ENCODE data around the gene SFXN5. TPM values are rescaled to one million over a fixed set of nuclear protein-coding genes. Genes with fewer than 3 reads are reported as not detected.

The SFXN5 gene
- total and polyA plus RNA-seq, 7 donors = 5.1 to 17.1 (median 12.2) TPM

DNA sequence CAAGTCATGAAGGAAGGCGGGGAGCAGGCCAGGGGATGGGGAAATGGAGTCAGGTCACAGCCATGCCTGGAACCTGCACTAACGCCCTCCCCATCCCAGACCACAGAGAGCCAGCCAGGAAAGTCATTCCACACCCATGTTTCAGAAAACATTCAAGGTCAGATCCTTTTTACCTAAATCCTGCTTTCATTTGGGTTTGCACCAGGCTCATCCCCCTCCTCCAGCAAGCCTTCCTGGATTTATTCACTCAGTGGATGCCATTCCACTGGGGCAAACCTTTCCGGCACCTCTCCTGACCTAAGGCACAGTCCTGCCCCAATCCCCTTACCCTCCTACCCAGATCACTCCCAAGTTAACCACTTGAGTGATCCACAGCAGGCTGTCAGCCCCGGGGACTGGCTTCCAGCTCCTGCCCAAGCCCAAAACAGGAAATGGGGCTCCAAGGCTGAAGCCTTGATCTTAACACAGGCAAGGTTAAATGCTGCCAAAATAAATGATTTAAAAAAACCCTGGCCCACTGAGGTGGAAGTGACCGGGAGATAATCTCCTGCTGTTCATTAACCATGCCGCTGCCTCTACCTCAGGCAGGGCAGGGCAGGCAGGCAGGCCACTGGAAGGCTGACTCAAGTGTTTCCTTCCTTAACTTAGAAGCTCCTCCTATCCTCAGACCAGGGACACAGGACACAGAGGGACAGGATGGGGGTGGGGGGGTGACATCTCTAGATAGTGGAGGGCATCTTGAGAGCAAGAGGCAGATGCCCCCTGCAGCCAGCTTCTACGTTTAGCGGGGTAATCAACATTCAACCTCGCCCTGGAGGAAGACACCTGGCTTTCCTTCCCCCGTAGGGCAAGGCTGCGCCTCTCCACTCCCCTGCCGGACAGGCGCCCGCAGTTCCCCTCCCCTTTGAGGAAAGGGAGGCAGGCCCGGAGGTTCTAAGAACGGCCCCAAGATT is 39.8 kb upstream of the SFXN5 start:
- ATAC-seq (peak in 3 of 4 donors; percentile 33 to 38 (median 38)), DNase-seq (peak in 1 of 2 donors; percentile 34)
- Histone ChIP-seq H3K4me1 (peaks cover 36% of the 10 kb centered on the region), H3K27me3 (ENCODE audit: insufficient read depth in 3 of 3, low read length in 2 of 3) (no peaks in the 10 kb centered on the region), H3K36me3 (ENCODE audit: insufficient read depth in 1 of 2, low read depth in 1 of 2) (no peaks in the 10 kb centered on the region), H3K9me3 (no peaks in the 10 kb centered on the region), H3K27ac (peak overlapping the region; percentile 74), H3K4me3 (peak overlapping the region; percentile 97)
- intact Hi-C loops (cut with DNase I) = loop anchor here in 1 of 2 donors (5.0 kb wide), 1 partner anchor 34 kb away; no protein-coding TSS in a partner anchor
- WGBS, 3 donors = 32 to 39% (median 35%) methylated on average over 14 to 16 of the region's 16 CpGs
- TF ChIP-seq, protein P1, sequence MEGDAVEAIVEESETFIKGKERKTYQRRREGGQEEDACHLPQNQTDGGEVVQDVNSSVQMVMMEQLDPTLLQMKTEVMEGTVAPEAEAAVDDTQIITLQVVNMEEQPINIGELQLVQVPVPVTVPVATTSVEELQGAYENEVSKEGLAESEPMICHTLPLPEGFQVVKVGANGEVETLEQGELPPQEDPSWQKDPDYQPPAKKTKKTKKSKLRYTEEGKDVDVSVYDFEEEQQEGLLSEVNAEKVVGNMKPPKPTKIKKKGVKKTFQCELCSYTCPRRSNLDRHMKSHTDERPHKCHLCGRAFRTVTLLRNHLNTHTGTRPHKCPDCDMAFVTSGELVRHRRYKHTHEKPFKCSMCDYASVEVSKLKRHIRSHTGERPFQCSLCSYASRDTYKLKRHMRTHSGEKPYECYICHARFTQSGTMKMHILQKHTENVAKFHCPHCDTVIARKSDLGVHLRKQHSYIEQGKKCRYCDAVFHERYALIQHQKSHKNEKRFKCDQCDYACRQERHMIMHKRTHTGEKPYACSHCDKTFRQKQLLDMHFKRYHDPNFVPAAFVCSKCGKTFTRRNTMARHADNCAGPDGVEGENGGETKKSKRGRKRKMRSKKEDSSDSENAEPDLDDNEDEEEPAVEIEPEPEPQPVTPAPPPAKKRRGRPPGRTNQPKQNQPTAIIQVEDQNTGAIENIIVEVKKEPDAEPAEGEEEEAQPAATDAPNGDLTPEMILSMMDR (IDR thresholded peaks at IDR 0.05) = no peak

DNA sequence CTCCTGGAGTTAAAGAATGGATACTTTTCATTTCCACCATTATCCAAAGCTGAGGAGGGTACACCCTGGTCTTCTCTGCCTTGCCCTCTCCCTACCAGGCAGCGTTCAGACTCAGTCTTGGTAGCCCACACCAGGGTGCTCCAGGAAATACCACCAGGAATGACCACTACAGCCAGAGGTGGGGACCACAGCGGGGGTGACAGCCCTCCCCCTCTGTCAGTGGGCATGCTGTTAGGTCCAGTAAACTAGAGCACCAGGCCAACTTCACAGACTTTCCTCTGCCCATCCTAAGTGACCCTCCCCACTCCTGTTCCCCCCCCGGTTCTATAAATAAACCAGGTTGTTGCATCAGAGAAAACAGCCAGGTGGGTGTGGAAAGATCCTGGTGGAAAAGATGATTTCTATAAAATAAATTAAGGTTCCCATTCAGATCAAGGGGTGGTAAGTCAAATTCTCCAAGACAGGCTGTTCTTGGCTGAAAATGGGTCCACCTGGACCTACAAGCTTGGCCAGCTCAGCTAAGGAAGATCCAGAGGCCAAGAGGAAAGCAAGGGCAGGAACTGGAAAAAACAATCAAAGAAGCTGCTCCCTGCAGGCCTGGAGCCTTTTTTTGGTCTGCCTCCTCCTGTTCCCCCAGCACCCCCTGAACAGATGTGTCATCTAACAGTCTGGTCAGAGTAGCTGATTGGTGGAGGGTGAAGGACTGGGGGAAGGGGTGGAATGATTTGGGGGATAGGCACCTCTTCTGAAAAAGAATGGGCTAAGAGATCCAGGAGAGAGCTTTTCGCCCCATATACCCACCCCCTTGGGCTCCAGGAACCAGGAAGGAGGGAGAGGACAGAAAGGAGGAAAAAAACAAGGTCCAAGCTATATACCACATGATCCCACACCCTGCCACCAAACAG is 38.9 kb upstream of the SFXN5 start:
- H3K4me3 ChIP-seq = peak overlapping the region; percentile 97
- intact Hi-C loops (cut with DNase I) = loop anchor here in 1 of 2 donors (5.0 kb wide), 1 partner anchor 33 kb away; no protein-coding TSS in a partner anchor
- no peaks in the 10 kb centered on the region for H3K9me3 ChIP-seq
- ATAC-seq (no peak), DNase-seq (no peak)
- WGBS, 3 donors = 73 to 83% (median 77%) methylated on average over 4 of the region's 4 CpGs
- H3K27me3 ChIP-seq (ENCODE audit: insufficient read depth in 3 of 3, low read length in 2 of 3) = no peaks in the 10 kb centered on the region
- H3K4me1 ChIP-seq = peaks cover 36% of the 10 kb centered on the region
- H3K27ac ChIP-seq = peak overlapping the region; percentile 3
- TF ChIP-seq, protein P1 (IDR thresholded peaks at IDR 0.05) = no peak
- H3K36me3 ChIP-seq (ENCODE audit: insufficient read depth in 1 of 2, low read depth in 1 of 2) = no peaks in the 10 kb centered on the region

DNA sequence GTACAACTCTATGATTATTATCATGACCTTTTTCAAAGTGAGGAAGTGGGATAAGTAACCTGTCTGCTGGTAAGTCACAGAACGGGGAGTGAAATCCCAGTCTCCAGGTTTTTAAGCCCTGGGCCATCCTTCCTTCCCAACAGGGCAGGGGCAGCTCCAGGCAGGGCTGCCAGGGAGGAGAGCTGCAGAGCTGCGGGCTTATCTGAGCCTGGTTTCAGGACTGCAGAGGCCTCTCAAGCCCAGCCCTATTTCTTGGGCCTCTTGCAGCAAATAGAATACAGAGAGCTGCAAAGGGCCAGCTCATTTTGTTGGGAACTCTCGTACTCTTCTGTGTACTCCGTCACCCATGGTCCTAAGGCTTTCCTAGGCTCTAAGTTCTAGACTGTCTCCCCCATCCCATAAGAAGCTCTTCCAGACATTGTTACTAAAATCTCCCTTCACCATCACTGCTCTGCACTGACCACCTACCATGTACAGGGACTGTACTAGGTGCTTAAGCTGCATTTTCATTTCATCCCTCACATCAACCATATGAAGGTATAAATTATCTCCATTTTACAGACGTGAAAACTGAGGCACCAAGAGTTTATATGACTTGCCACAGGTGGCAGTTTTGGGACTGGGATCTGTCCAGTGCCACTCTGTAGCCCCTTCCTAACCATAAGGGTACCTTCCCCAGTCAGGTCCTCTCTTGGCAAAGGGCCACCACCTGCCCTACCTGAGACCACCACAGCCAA is 38.1 kb upstream of the SFXN5 start:
- no peak overlapping the region for H3K27ac ChIP-seq
- intact Hi-C loops (cut with DNase I) = loop anchor here in 1 of 2 donors (5.0 kb wide), 1 partner anchor 32 kb away; no protein-coding TSS in a partner anchor
- DNase-seq = no peak

More for the DNA sequence above, 38.1 kb upstream of the SFXN5 start:
- WGBS, 3 donors = 95 to 98% (median 95%) methylated on average over 5 of the region's 5 CpGs
- Histone ChIP-seq H3K4me3 (no peak overlapping the region), H3K9me3 (no peaks in the 10 kb centered on the region), H3K4me1 (peaks cover 42% of the 10 kb centered on the region), H3K27me3 (ENCODE audit: insufficient read depth in 3 of 3, low read length in 2 of 3) (no peaks in the 10 kb centered on the region), H3K36me3 (ENCODE audit: insufficient read depth in 1 of 2, low read depth in 1 of 2) (no peaks in the 10 kb centered on the region)
- ATAC-seq = no peak
- TF ChIP-seq, protein P1 (IDR thresholded peaks at IDR 0.05) = no peak

Data from psoas muscle (tissue), 8 donors.